Natural killer cell treated with Interleukin-12 subunit alpha and Interleukin-12 subunit beta and Interleukin-15 and Interleukin-18, amount 100 ng/mL, for 72 hours (primary cell): Measurements from ENCODE around the gene DNAH14. TPM values are rescaled to one million over a fixed set of nuclear protein-coding genes. Genes with fewer than 3 reads are reported as not detected.
"Not testable (repeated sequence)": the region's sequence is repeated elsewhere in the genome, so short reads cannot be mapped to it uniquely, and the experiment has no call there.

Source experiments
- ATAC-seq, 2 donors: fragments of 150-1000 bp; cut with Tn5 transposase in 1 of 2; sonication (Bioruptor Pico), chemical (Tn5 transposase) in 1 of 2; 2 replicates each; pipeline ENCODE4 v1.10.0; 2021
- DNase-seq: peaks from one replicate; pipeline ENCODE4 v3.0.0; 2022; ENCODE audit warnings: low spot score
- H3K27ac Mint-ChIP-seq, 2 donors: 1 replicate in 1 of 2; 2 replicates in 1 of 2; pipeline ENCODE4 v1.8.0; 2022; ENCODE audit warnings: mixed read lengths in 2 of 2, mild to moderate bottlenecking in 1 of 2, moderate library complexity in 1 of 2
- H3K27me3 Mint-ChIP-seq, 2 donors: 1 replicate in 1 of 2; 2 replicates in 1 of 2; pipeline ENCODE4 v1.8.0; 2022; ENCODE audit warnings: mixed read lengths in 2 of 2
- H3K36me3 Mint-ChIP-seq: one replicate; pipeline ENCODE4 v1.8.0; 2022; ENCODE audit warnings: mixed read lengths
- H3K4me1 Mint-ChIP-seq, 2 donors: 1 replicate in 1 of 2; 2 replicates in 1 of 2; pipeline ENCODE4 v1.8.0; 2022; ENCODE audit warnings: low read depth in 2 of 2, mixed read lengths in 2 of 2, mild to moderate bottlenecking in 1 of 2
- H3K4me3 Mint-ChIP-seq: one replicate; pipeline ENCODE4 v1.8.0; 2022; ENCODE audit warnings: mixed read lengths
- H3K9me3 Mint-ChIP-seq: 2 replicates; pipeline ENCODE4 v1.8.0; 2022; ENCODE audit warnings: mixed read lengths
- total RNA-seq, 2 donors: library from RNA; stranded (reverse); gene quantifications; one replicate each; pipeline ENCODE4 v1.2.3, GENCODE V29; 2022

Gene DNAH14
- total RNA-seq, 2 donors from 2014 or later = 1.4 to 1.7 TPM

- ATAC-seq (no peak), DNase-seq (no peak)
- Mint-ChIP-seq H3K4me1 (no peaks in the 10 kb centered on the region), H3K27ac (no peak overlapping the region), H3K9me3 (peaks cover 3% of the 10 kb centered on the region), H3K36me3 (no peaks in the 10 kb centered on the region), H3K4me3 (no peak overlapping the region), H3K27me3 (peaks cover 0 to 4% of the 10 kb centered on the region in 2 donors)
These were observed 230.3 kb downstream of the DNAH14 start for GRCh38 chr1:225159793-225160192.

- not testable (repeated sequence) for H3K27ac Mint-ChIP-seq, H3K27me3 Mint-ChIP-seq, H3K4me1 Mint-ChIP-seq, H3K4me3 Mint-ChIP-seq, DNase-seq, ATAC-seq
- peaks cover 17% of the 10 kb centered on the region for H3K36me3 Mint-ChIP-seq
- H3K9me3 Mint-ChIP-seq = peaks cover 25% of the 10 kb centered on the region
These were observed 247.9 kb downstream of the DNAH14 start for GRCh38 chr1:225177409-225177808.

GRCh38 chr1:225179686-225180085 lies 250.2 kb downstream of the DNAH14 start:
- H3K9me3 Mint-ChIP-seq = peaks cover 25% of the 10 kb centered on the region
- H3K4me3 Mint-ChIP-seq = no peak overlapping the region
- no peak for DNase-seq
- no peaks in the 10 kb centered on the region for H3K4me1 Mint-ChIP-seq
- H3K27ac Mint-ChIP-seq = no peak overlapping the region
- H3K27me3 Mint-ChIP-seq = no peaks in the 10 kb centered on the region
- no peak for ATAC-seq
- H3K36me3 Mint-ChIP-seq = peaks cover 17% of the 10 kb centered on the region

- H3K4me1 Mint-ChIP-seq = no peaks in the 10 kb centered on the region
- H3K9me3 Mint-ChIP-seq = peaks cover 22% of the 10 kb centered on the region
- no peak for ATAC-seq
- no peak overlapping the region for H3K27ac Mint-ChIP-seq
- no peaks in the 10 kb centered on the region for H3K27me3 Mint-ChIP-seq
- H3K4me3 Mint-ChIP-seq = no peak overlapping the region
- H3K36me3 Mint-ChIP-seq = peaks cover 10% of the 10 kb centered on the region
- DNase-seq = no peak
These were observed 253.2 kb downstream of the DNAH14 start for GRCh38 chr1:225182716-225183115.

- no peak overlapping the region for H3K27ac Mint-ChIP-seq
- DNase-seq = no peak
- no peak overlapping the region for H3K4me3 Mint-ChIP-seq
- H3K36me3 Mint-ChIP-seq = peaks cover 12% of the 10 kb centered on the region
- ATAC-seq = no peak
- no peaks in the 10 kb centered on the region for H3K27me3 Mint-ChIP-seq
- H3K4me1 Mint-ChIP-seq = no peaks in the 10 kb centered on the region
- peaks cover 17% of the 10 kb centered on the region for H3K9me3 Mint-ChIP-seq
These were observed 261.8 kb downstream of the DNAH14 start for GRCh38 chr1:225191199-225191753.

- Mint-ChIP-seq H3K27ac (no peak overlapping the region), H3K9me3 (peaks cover 5% of the 10 kb centered on the region), H3K4me3 (no peak overlapping the region), H3K36me3 (no peaks in the 10 kb centered on the region), H3K27me3 (no peaks in the 10 kb centered on the region), H3K4me1 (no peaks in the 10 kb centered on the region)
- ATAC-seq = no peak
- no peak for DNase-seq
These were observed 272.0 kb downstream of the DNAH14 start for GRCh38 chr1:225201447-225201846.

- H3K27me3 Mint-ChIP-seq = peaks cover 0 to 7% of the 10 kb centered on the region in 2 donors
- no peaks in the 10 kb centered on the region for H3K4me1 Mint-ChIP-seq
- H3K4me3 Mint-ChIP-seq = no peak overlapping the region
- DNase-seq = no peak
- H3K9me3 Mint-ChIP-seq = no peaks in the 10 kb centered on the region
- no peak for ATAC-seq
- no peaks in the 10 kb centered on the region for H3K36me3 Mint-ChIP-seq
- no peak overlapping the region for H3K27ac Mint-ChIP-seq
These were observed 278.3 kb downstream of the DNAH14 start for GRCh38 chr1:225207791-225208190.

- no peak overlapping the region for H3K4me3 Mint-ChIP-seq
- no peaks in the 10 kb centered on the region for H3K4me1 Mint-ChIP-seq
- H3K27ac Mint-ChIP-seq = no peak overlapping the region
- peaks cover 0 to 7% of the 10 kb centered on the region in 2 donors for H3K27me3 Mint-ChIP-seq
- no peaks in the 10 kb centered on the region for H3K9me3 Mint-ChIP-seq
- no peaks in the 10 kb centered on the region for H3K36me3 Mint-ChIP-seq
- no peak for DNase-seq
- ATAC-seq = no peak
These were observed 279.7 kb downstream of the DNAH14 start for GRCh38 chr1:225209153-225209552.

- H3K9me3 Mint-ChIP-seq, DNase-seq, H3K27ac Mint-ChIP-seq, H3K4me3 Mint-ChIP-seq, ATAC-seq, H3K4me1 Mint-ChIP-seq, H3K36me3 Mint-ChIP-seq: not testable (repeated sequence)
- peaks cover 0 to 12% of the 10 kb centered on the region in 2 donors for H3K27me3 Mint-ChIP-seq
These were observed 280.7 kb downstream of the DNAH14 start for GRCh38 chr1:225210180-225210579.

GRCh38 chr1:225211694-225212442 lies 282.4 kb downstream of the DNAH14 start:
- not testable (repeated sequence) for H3K27ac Mint-ChIP-seq, ATAC-seq, H3K4me3 Mint-ChIP-seq, H3K4me1 Mint-ChIP-seq, H3K9me3 Mint-ChIP-seq, DNase-seq, H3K36me3 Mint-ChIP-seq
- H3K27me3 Mint-ChIP-seq = peaks cover 0 to 14% of the 10 kb centered on the region in 2 donors

- no peaks in the 10 kb centered on the region for H3K9me3 Mint-ChIP-seq
- no peaks in the 10 kb centered on the region for H3K36me3 Mint-ChIP-seq
- H3K27ac Mint-ChIP-seq = no peak overlapping the region
- H3K4me3 Mint-ChIP-seq = no peak overlapping the region
- DNase-seq (no peak), ATAC-seq (no peak)
- no peaks in the 10 kb centered on the region for H3K4me1 Mint-ChIP-seq
- peaks cover 1 to 2% of the 10 kb centered on the region in 2 donors for H3K27me3 Mint-ChIP-seq
These were observed 294.8 kb downstream of the DNAH14 start for GRCh38 chr1:225224287-225224686.

- no peaks in the 10 kb centered on the region for H3K36me3 Mint-ChIP-seq
- H3K4me3 Mint-ChIP-seq = no peak overlapping the region
- no peak overlapping the region for H3K27ac Mint-ChIP-seq
- H3K27me3 Mint-ChIP-seq = peaks cover 0 to 2% of the 10 kb centered on the region in 2 donors
- H3K4me1 Mint-ChIP-seq = no peaks in the 10 kb centered on the region
- no peak for ATAC-seq
- H3K9me3 Mint-ChIP-seq = no peaks in the 10 kb centered on the region
- DNase-seq = no peak
These were observed 296.2 kb downstream of the DNAH14 start for GRCh38 chr1:225225681-225226080.

GRCh38 chr1:225228871-225229303 lies 299.4 kb downstream of the DNAH14 start:
- H3K9me3 Mint-ChIP-seq = peaks cover 1% of the 10 kb centered on the region
- DNase-seq (no peak), ATAC-seq (no peak)
- no peak overlapping the region for H3K27ac Mint-ChIP-seq
- H3K4me3 Mint-ChIP-seq = no peak overlapping the region
- H3K36me3 Mint-ChIP-seq = no peaks in the 10 kb centered on the region
- no peaks in the 10 kb centered on the region for H3K27me3 Mint-ChIP-seq
- no peaks in the 10 kb centered on the region for H3K4me1 Mint-ChIP-seq

GRCh38 chr1:225229429-225229828 lies 300.0 kb downstream of the DNAH14 start:
- not testable (repeated sequence) for H3K4me1 Mint-ChIP-seq, H3K27me3 Mint-ChIP-seq, H3K36me3 Mint-ChIP-seq, H3K4me3 Mint-ChIP-seq, H3K9me3 Mint-ChIP-seq, H3K27ac Mint-ChIP-seq, ATAC-seq, DNase-seq
